ENCODE data around the gene EDN3. TPM values are rescaled to one million over a fixed set of nuclear protein-coding genes. Genes with fewer than 3 reads are reported as not detected.
"Not testable (repeated sequence)": the region's sequence is repeated elsewhere in the genome, so short reads cannot be mapped to it uniquely, and the experiment has no call there.

EDN3 gene
- total and polyA plus RNA-seq, 4 experiments from 2014 or later: 0.15 to 0.93 (median 0.78) TPM; not detected in 1

DNA sequence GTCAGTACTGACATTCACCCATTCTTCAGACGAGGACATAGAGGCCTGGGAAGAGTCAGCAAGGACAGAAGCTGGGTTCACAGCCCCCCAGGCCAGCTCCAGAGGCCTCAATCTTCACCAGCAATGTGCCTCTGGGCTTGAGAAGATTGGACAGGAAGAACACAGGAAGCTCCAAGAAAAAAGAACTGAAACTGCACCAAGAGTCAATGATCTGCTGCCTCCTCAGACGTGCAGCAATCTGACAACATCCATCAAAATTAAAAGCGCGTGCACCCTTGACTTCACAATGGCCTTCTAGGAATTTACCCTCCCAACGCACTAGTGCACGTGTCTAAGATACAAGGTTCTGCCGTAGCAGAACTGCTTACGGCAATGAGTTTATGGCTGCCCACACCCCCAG lies 38.0 kb downstream of the EDN3 start:
- H3K9me3 ChIP-seq (ENCODE audit: control insufficient read depth in 1 of 2, low read length in 2 of 2); H3K27me3 ChIP-seq (ENCODE audit: insufficient read depth, low read length); CTCF ChIA-PET (ENCODE audit: partially characterized antibody); H3K4me3 Mint-ChIP-seq; H3K4me1 Mint-ChIP-seq; H3K36me3 ChIP-seq (ENCODE audit: insufficient read depth, low read length); H3K4me3 ChIP-seq (ENCODE audit: low read length in 2 of 2); POLR2A ChIA-PET (ENCODE audit: partially characterized antibody); H3K36me3 Mint-ChIP-seq; DNase-seq; H3K4me1 ChIP-seq (ENCODE audit: insufficient read depth, low read length); intact Hi-C loops (cut with micrococcal nuclease); H3K9me3 Mint-ChIP-seq; H3K27ac Mint-ChIP-seq; H3K27me3 Mint-ChIP-seq; H3K27ac ChIP-seq (ENCODE audit: low read depth, low read length): not testable (repeated sequence)

DNA sequence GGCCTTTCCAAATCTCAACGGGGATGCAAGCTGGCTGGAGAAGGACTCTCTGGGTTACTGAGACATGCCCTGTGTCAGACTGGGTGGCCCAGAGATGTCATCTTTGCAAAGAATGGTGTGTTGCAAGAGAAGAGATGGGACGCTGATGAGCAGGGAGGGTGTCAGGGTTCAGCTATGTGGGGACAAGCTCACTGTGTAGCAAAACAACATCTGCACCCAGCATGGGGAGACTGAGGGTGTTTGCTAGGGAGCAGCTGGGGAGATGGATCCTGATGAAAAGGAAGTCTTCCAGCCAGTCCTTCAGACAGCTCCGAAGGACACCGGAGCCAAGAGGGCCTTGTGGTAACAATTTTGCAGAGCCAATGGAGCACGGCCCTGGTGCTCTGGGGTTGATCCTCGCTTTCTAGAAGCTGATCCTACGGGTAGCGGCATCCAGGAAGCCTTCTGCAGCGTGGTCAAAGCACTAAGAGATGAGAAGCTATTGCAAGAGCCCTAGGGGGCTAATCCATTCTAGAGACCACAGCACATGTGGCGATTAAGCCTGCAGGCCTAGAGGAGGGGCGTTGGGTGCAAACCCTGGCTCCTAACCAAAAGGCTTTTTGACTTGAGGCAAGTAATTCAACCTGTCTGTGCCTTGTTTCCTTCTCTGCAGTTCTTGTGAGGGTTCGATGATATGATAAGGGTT lies 39.9 kb downstream of the EDN3 start:
- Histone ChIP-seq H3K4me1 (ENCODE audit: insufficient read depth, low read length) (no peaks in the 10 kb centered on the region), H3K36me3 (ENCODE audit: insufficient read depth, low read length) (no peaks in the 10 kb centered on the region), H3K4me3 (ENCODE audit: low read length in 2 of 2) (no peak overlapping the region), H3K27ac (ENCODE audit: low read depth, low read length) (no peak overlapping the region), H3K9me3 (ENCODE audit: control insufficient read depth in 1 of 2, low read length in 2 of 2) (no peaks in the 10 kb centered on the region), H3K27me3 (ENCODE audit: insufficient read depth, low read length) (no peaks in the 10 kb centered on the region)
- ChIA-PET CTCF (ENCODE audit: partially characterized antibody) (no interaction called here), POLR2A (ENCODE audit: partially characterized antibody) (no interaction called here)
- no peak for DNase-seq
- H3K36me3 Mint-ChIP-seq: no peaks in the 10 kb centered on the region
- no peaks in the 10 kb centered on the region for H3K4me1 Mint-ChIP-seq
- no peak overlapping the region for H3K27ac Mint-ChIP-seq
- H3K9me3 Mint-ChIP-seq: peaks cover 0 to 4% (median 0%) of the 10 kb centered on the region in 8 donors
- no peak overlapping the region for H3K4me3 Mint-ChIP-seq
- intact Hi-C loops (cut with micrococcal nuclease): no loop called here
- H3K27me3 Mint-ChIP-seq: peaks cover 0 to 2% of the 10 kb centered on the region in 2 donors

DNA sequence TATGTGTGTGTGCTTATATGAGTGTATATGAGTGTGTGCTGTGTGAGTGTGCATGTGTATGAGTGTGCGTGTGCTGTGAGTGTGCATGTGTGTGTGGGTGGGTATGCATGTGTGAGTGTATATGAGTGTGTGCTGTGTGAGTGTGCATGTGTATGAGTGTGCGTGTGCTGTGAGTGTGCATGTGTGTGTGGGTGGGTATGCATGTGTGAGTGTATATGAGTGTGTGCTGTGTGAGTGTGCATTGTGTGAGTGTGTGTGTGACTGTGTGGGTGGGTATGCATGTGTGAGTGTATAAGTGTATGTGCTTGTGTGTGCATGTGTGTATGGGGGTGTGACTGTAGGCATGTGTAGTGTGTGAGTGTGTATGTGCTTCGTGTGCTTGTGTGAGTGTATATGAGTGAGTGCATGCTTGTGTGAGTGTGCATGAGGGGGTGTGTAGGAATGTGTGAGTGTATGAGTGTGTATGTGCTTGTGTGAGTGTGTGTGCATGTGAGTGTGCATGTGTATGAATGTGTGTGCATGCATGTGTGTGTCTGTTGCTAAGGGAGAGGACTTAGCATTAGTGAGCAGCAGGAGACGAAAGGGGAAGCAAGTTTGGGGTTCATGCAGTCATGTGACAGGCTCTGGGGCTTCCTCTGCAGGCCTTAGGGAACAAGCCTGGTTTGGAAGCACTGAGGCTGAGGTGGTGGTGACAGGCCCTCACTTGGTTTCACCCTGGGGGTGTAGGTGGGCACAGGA lies 41.0 kb downstream of the EDN3 start:
- H3K36me3 ChIP-seq (ENCODE audit: insufficient read depth, low read length); CTCF ChIA-PET (ENCODE audit: partially characterized antibody); POLR2A ChIA-PET (ENCODE audit: partially characterized antibody); intact Hi-C loops (cut with micrococcal nuclease); DNase-seq; H3K9me3 ChIP-seq (ENCODE audit: control insufficient read depth in 1 of 2, low read length in 2 of 2); H3K27ac Mint-ChIP-seq; H3K36me3 Mint-ChIP-seq; H3K27me3 ChIP-seq (ENCODE audit: insufficient read depth, low read length); H3K4me1 ChIP-seq (ENCODE audit: insufficient read depth, low read length); H3K4me3 Mint-ChIP-seq; H3K27me3 Mint-ChIP-seq; H3K4me3 ChIP-seq (ENCODE audit: low read length in 2 of 2); H3K9me3 Mint-ChIP-seq; H3K27ac ChIP-seq (ENCODE audit: low read depth, low read length); H3K4me1 Mint-ChIP-seq: not testable (repeated sequence)

DNA sequence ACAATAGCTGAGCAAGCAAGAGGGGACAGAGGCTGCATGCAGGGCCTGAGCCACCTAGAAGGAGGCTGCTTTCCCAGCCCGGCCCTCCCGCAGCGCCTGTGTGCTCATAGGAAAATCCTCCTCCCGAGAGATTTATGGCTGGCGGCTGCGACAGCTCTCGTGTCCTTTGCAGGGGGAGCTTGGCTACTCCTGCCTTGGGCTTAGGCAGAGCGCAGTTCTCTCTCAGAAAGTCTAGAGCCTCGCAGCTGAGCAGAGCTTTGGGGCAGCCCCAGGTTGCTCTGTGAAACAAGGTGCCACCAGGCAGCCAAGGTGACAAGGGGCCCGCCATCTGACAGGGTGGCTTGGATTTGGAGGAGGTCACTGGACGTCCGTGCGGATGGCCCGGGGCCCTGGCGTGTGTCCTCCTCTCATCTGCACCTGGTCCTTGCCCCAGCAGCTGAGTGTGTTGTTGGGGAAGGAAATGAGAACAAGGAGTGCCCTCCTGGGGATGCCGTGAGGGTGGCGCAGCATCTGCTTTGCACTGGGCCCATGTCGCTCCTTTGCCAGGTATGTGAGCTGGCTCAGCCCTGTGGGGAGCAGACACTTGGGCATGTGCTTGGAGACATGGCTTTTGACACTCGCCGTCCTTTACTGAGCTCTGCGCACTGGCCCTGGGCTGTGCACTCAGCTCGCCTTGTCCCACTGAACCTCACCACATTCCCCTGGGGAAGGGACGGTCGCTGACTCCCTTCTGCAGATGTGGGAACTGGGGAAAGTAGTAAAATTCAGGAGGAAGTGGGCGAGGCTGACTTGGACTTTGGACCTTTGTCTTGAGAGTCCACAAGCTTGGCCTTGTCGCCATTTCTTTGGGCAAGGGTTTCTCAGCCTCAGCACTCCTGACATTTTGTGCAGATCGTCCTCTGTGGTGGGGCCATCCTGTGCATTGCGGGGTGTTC lies 41.9 kb downstream of the EDN3 start:
- H3K36me3 Mint-ChIP-seq: no peaks in the 10 kb centered on the region
- DNase-seq: no peak
- no peaks in the 10 kb centered on the region for H3K36me3 ChIP-seq (ENCODE audit: insufficient read depth, low read length)
- no peaks in the 10 kb centered on the region for H3K9me3 ChIP-seq (ENCODE audit: control insufficient read depth in 1 of 2, low read length in 2 of 2)
- ChIA-PET POLR2A (ENCODE audit: partially characterized antibody) (no interaction called here), CTCF (ENCODE audit: partially characterized antibody) (no interaction called here)
- H3K27ac Mint-ChIP-seq: no peak overlapping the region
- no peaks in the 10 kb centered on the region for H3K4me1 ChIP-seq (ENCODE audit: insufficient read depth, low read length)
- peaks cover 0 to 2% of the 10 kb centered on the region in 2 donors for H3K27me3 Mint-ChIP-seq
- peaks cover 0 to 4% (median 0%) of the 10 kb centered on the region in 8 donors for H3K9me3 Mint-ChIP-seq
- H3K4me3 ChIP-seq (ENCODE audit: low read length in 2 of 2): no peak overlapping the region
- no peaks in the 10 kb centered on the region for H3K4me1 Mint-ChIP-seq
- no peaks in the 10 kb centered on the region for H3K27me3 ChIP-seq (ENCODE audit: insufficient read depth, low read length)
- H3K4me3 Mint-ChIP-seq: no peak overlapping the region
- intact Hi-C loops (cut with micrococcal nuclease): no loop called here
- H3K27ac ChIP-seq (ENCODE audit: low read depth, low read length): no peak overlapping the region

DNA sequence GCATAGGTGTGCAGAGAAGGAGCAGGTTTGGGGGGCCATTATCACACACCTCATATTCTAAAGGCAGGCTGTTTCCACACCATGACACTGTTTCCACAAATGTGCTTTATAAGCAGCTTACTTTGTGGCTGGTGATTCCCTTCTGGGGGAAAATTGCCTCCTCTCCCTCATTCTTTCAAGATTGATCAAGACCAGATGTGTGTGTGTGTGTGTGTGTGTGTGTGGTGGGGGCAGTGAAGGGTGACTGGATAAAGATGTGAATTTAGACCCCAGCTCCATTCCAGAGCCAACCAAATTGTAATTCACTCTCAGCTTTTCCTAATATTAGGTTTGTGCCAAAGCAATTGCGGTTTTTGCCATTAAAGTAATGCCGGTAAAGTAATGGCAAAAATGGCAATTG lies 45.6 kb downstream of the EDN3 start:
- H3K9me3 ChIP-seq (ENCODE audit: control insufficient read depth in 1 of 2, low read length in 2 of 2): no peaks in the 10 kb centered on the region
- Mint-ChIP-seq H3K4me1 (no peaks in the 10 kb centered on the region), H3K4me3 (no peak overlapping the region), H3K27ac (no peak overlapping the region), H3K27me3 (peaks cover 0 to 3% of the 10 kb centered on the region in 2 donors), H3K36me3 (no peaks in the 10 kb centered on the region), H3K9me3 (peaks cover 0 to 4% (median 0%) of the 10 kb centered on the region in 8 donors)
- H3K4me3 ChIP-seq (ENCODE audit: low read length in 2 of 2): no peak overlapping the region
- intact Hi-C loops (cut with micrococcal nuclease): no loop called here
- no peak for DNase-seq
- POLR2A ChIA-PET (ENCODE audit: partially characterized antibody): no interaction called here
- H3K4me1 ChIP-seq (ENCODE audit: insufficient read depth, low read length): no peaks in the 10 kb centered on the region
- H3K27ac ChIP-seq (ENCODE audit: low read depth, low read length): no peak overlapping the region
- H3K36me3 ChIP-seq (ENCODE audit: insufficient read depth, low read length): no peaks in the 10 kb centered on the region
- CTCF ChIA-PET (ENCODE audit: partially characterized antibody): interaction anchor here (0.7 kb wide), 1 partner anchor 80 kb away, joined by 3 read pairs; no protein-coding TSS in a partner anchor
- no peaks in the 10 kb centered on the region for H3K27me3 ChIP-seq (ENCODE audit: insufficient read depth, low read length)

DNA sequence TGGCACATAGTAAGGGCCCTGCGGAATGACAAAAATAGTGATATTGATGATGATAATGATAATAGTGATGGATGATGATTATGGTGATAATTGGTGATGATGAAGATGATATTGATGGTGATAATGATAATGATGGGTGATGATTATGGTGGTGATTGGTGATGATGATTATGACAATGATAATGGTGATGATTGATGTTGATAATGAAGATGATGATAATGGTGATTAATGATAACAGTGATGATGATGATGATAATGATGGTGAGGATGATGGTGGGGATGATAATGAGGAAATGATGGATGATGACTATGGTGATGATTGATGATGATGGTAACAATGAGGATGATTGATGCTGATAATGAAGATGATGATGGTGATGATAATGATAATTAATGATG lies 48.9 kb downstream of the EDN3 start:
- H3K27me3 Mint-ChIP-seq: peaks cover 0 to 7% of the 10 kb centered on the region in 2 donors
- no peak overlapping the region for H3K27ac Mint-ChIP-seq
- H3K27ac ChIP-seq (ENCODE audit: low read depth, low read length): no peak overlapping the region
- H3K4me1 Mint-ChIP-seq: peaks cover 7 to 15% (median 13%) of the 10 kb centered on the region in 4 donors
- no peak overlapping the region for H3K4me3 Mint-ChIP-seq
- H3K4me3 ChIP-seq (ENCODE audit: low read length in 2 of 2): no peak overlapping the region
- intact Hi-C loops (cut with micrococcal nuclease): no loop called here
- no peaks in the 10 kb centered on the region for H3K27me3 ChIP-seq (ENCODE audit: insufficient read depth, low read length)
- ChIA-PET POLR2A (ENCODE audit: partially characterized antibody) (no interaction called here), CTCF (ENCODE audit: partially characterized antibody) (no interaction called here)
- no peaks in the 10 kb centered on the region for H3K36me3 Mint-ChIP-seq
- no peaks in the 10 kb centered on the region for H3K36me3 ChIP-seq (ENCODE audit: insufficient read depth, low read length)
- no peak for DNase-seq
- no peaks in the 10 kb centered on the region for H3K9me3 ChIP-seq (ENCODE audit: control insufficient read depth in 1 of 2, low read length in 2 of 2)
- H3K4me1 ChIP-seq (ENCODE audit: insufficient read depth, low read length): peaks cover 4% of the 10 kb centered on the region
- peaks cover 0 to 2% (median 0%) of the 10 kb centered on the region in 8 donors for H3K9me3 Mint-ChIP-seq

All from CD4-positive, alpha-beta memory T cell (primary cell).